Retinal pigment epithelial cell (primary cell): Measurements from ENCODE around the gene DISP3.

ENCODE experiments used
- DNase-seq: peaks from one replicate; pipeline ENCODE4 v3.0.0-alpha.2; 2010; ENCODE audit warnings: low read depth
- H3K4me3 ChIP-seq: 2 replicates; pipeline ENCODE4 v1.5.1; 2011; ENCODE audit warnings: mild to moderate bottlenecking, low read length, control low read depth, moderate library complexity
- CTCF ChIP-seq: conservative IDR thresholded peaks from 2 replicates; pipeline ENCODE4 v1.5.1; 2011; ENCODE audit warnings: low read depth, low read length, control low read depth, inconsistent platforms

DISP3 gene

GRCh38 chr1:11448373-11449099, 30.4 kb upstream of the DISP3 start:
- TF ChIP-seq CTCF: no peak
- H3K4me3 ChIP-seq: no peak overlapping the region
- no peak for DNase-seq

GRCh38 chr1:11449100-11449403, 29.9 kb upstream of the DISP3 start:
- no peak for TF ChIP-seq CTCF
- DNase-seq: no peak
- no peak overlapping the region for H3K4me3 ChIP-seq

- no peak overlapping the region for H3K4me3 ChIP-seq
- no peak for TF ChIP-seq CTCF
Observed at GRCh38 chr1:11450310-11450709, 28.6 kb upstream of the DISP3 start.

DNA sequence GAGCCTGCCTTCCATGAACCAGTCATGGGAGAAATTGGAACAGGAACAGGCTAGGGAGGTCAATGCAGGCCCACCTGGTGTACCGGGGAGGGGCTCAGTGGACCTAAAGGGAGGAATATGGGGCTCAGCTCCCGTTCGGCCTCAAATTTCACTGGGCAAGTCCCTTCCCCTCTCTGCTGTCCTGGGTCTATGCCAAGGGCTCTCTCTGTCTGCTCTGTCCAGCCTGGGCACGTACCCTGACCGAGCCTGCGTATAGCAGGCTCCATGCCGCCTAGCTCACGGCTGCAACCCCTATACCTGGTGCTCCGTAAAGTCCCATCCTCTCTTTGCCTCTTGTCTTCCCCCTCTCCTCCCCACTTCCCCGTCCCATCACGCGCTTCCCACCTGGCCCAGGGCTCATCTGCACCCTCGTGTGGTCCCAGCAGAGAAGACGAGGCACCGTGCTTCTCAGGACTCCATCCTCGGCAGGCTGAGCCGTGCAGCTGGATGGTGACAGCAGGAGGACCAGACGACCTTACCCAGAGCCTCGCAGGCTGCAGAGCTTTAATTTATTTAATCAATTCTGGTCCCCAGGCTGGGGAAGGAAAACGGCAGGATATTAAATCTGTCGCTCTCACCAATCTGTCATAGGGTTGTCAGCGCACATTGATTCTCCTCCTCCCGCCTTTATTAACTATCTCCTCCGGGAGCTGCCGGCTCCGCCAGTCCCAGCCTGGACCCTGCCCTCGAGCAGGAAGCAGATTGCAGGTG, 25.0 kb upstream of the DISP3 start:
- no peak for TF ChIP-seq CTCF
- no peak overlapping the region for H3K4me3 ChIP-seq
- DNase-seq: no peak

More at GRCh38 chr1:11450310-11450709, 28.6 kb upstream of the DISP3 start:
- no peak for DNase-seq

DNA sequence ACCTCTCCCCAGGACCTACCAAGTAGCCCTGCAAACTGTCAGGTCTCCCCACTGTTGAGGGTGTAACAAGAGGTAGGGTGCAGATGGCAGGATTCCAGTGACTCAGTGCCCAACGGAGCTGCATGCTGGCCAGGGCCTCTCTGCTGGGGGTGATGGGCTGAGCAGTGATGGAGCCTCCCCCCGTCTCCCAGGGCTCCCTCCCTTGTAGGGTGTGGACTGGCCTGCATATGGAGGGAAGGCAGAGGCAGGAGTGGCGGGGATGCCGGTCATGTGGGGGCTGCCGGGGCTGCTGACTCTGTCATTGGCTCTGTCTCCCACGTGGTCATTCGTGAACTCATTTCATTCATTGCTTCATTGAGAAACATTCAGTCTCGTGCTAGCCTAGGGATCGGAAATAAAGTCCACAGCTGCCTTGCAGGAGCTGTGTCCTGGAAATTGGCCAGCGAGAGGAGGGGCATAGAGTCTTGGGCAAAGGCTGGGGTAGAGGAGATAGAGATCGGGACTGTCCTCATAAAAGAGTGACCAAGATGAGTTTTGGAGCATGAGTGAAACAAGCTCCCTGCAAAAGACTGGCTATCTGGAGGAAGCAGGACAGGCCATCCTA, 22.9 kb upstream of the DISP3 start:
- H3K4me3 ChIP-seq: no peak overlapping the region
- no peak for DNase-seq
- no peak for TF ChIP-seq CTCF

- TF ChIP-seq CTCF: no peak
- no peak overlapping the region for H3K4me3 ChIP-seq
Observed at GRCh38 chr1:11456965-11457364, 22.0 kb upstream of the DISP3 start.

GRCh38 chr1:11458811-11459275, 20.1 kb upstream of the DISP3 start:
- TF ChIP-seq CTCF: no peak
- no peak overlapping the region for H3K4me3 ChIP-seq
- no peak for DNase-seq

More at GRCh38 chr1:11456965-11457364, 22.0 kb upstream of the DISP3 start:
- DNase-seq: no peak
